CD4-positive, CD25-positive, alpha-beta regulatory T cell (primary cell): ENCODE results near the gene MAST4. TPM values are rescaled to one million over a fixed set of nuclear protein-coding genes. Genes with fewer than 3 reads are reported as not detected.

ENCODE experiments used
- ATAC-seq, 2 donors: fragments of 150-1000 bp; cut with Tn5 transposase; one replicate each; pipeline ENCODE4 v1.10.0; 2021; ENCODE audit warnings: low read depth in 2 of 2, moderate number of reproducible peaks in 2 of 2, moderate library complexity in 1 of 2
- DNase-seq, 3 donors: peaks; one replicate each; pipeline versions ENCODE4 v3.0.0 to v3.0.0-alpha.2; 2012 to 2022; ENCODE audit warnings: mixed read lengths in 1 of 3
- H3K27ac ChIP-seq: one replicate; pipeline ENCODE4 v1.7.0; 2013; ENCODE audit warnings: mild to moderate bottlenecking, low read length; ENCODE audit not compliant: insufficient read depth, poor library complexity, severe bottlenecking
- H3K27me3 ChIP-seq: one replicate; pipeline ENCODE4 v1.7.0; 2013; ENCODE audit warnings: low read length; ENCODE audit not compliant: control insufficient read depth, insufficient read depth
- H3K36me3 ChIP-seq: one replicate; pipeline ENCODE4 v1.7.0; 2013; ENCODE audit warnings: mild to moderate bottlenecking, low read length, moderate library complexity; ENCODE audit not compliant: control insufficient read depth, insufficient read depth
- H3K4me1 ChIP-seq: 2 replicates; pipeline ENCODE4 v1.7.0; 2013; ENCODE audit warnings: mild to moderate bottlenecking, low read length; ENCODE audit not compliant: insufficient read depth, control insufficient read depth, poor library complexity, severe bottlenecking
- H3K4me3 ChIP-seq: one replicate; pipeline ENCODE4 v1.7.0; 2013; ENCODE audit warnings: low read depth, mild to moderate bottlenecking, low read length, moderate library complexity
- H3K9me3 ChIP-seq, 2 experiments: 1 replicate in 1 of 2; 2 replicates in 1 of 2; pipeline ENCODE4 v1.7.0; 2013; ENCODE audit warnings: low read length in 2 of 2, mild to moderate bottlenecking in 1 of 2, moderate library complexity in 1 of 2; ENCODE audit not compliant: control insufficient read depth in 2 of 2
- H3K27ac Mint-ChIP-seq, 3 donors: one replicate each; pipeline ENCODE4 v1.8.0; 2020 to 2022; ENCODE audit warnings: mild to moderate bottlenecking in 3 of 3, mixed read lengths in 3 of 3, moderate library complexity in 2 of 3
- H3K27me3 Mint-ChIP-seq: one replicate; pipeline ENCODE4 v1.8.0; 2022; ENCODE audit warnings: mild to moderate bottlenecking, mixed read lengths
- H3K36me3 Mint-ChIP-seq: one replicate; pipeline ENCODE4 v1.8.0; 2020; ENCODE audit warnings: mixed read lengths
- H3K4me1 Mint-ChIP-seq, 4 donors: one replicate each; pipeline ENCODE4 v1.8.0; 2020 to 2022; ENCODE audit warnings: mixed read lengths in 4 of 4, mild to moderate bottlenecking in 1 of 4
- H3K4me3 Mint-ChIP-seq, 4 donors: one replicate each; pipeline ENCODE4 v1.8.0; 2020 to 2022; ENCODE audit warnings: mild to moderate bottlenecking in 4 of 4, mixed read lengths in 4 of 4, moderate library complexity in 3 of 4
- H3K9me3 Mint-ChIP-seq, 7 donors: one replicate each; pipeline ENCODE4 v1.8.0; 2020 to 2022; ENCODE audit warnings: mixed read lengths in 7 of 7, mild to moderate bottlenecking in 3 of 7, moderate library complexity in 2 of 7
- polyA plus RNA-seq, 4 donors: library from polyadenylated mRNA; unstranded; fragments of 300-500 nt; fragmentation: Illumina TruSeq; gene quantifications; one replicate each; pipeline ENCODE4 v1.2.3, GENCODE V29; 2021
- total RNA-seq: library from RNA; stranded (reverse); gene quantifications from one replicate; pipeline ENCODE4 v1.2.3, GENCODE V29; 2022

Gene MAST4
- total and polyA plus RNA-seq, 5 donors from 2014 or later = 11.7 to 54.1 (median 12.7) TPM

DNA sequence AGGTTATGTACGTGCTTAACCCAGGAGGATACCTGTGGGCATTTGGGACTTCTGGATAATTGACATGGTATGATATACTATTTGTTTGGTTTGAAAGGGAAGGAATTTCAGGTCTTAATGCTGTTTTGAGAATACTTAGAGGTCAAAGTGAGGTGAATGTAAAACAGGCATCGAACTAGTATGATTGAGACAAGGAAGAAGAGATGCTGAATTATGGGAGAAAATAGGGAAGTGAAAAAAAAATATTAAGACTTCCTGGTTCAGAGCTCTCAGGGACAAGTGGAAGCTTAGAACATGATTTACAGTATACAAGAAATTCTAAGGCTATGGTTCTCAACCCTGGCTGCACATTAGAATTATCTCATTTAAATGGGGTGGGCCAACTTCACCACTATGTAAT, 485.1 kb downstream of the MAST4 start:
- Histone ChIP-seq H3K36me3 (peaks cover 3% of the 10 kb centered on the region), H3K27me3 (no peaks in the 10 kb centered on the region), H3K27ac (no peak overlapping the region), H3K9me3 (no peaks in the 10 kb centered on the region), H3K4me1 (no peaks in the 10 kb centered on the region), H3K4me3 (no peak overlapping the region)
- Mint-ChIP-seq H3K4me1 (peaks cover 8 to 15% (median 11%) of the 10 kb centered on the region in 4 donors), H3K27me3 (no peaks in the 10 kb centered on the region), H3K36me3 (peaks cover 7% of the 10 kb centered on the region), H3K4me3 (no peak overlapping the region), H3K27ac (no peak overlapping the region), H3K9me3 (no peaks in the 10 kb centered on the region)
- ATAC-seq (no peak), DNase-seq (no peak)

DNA sequence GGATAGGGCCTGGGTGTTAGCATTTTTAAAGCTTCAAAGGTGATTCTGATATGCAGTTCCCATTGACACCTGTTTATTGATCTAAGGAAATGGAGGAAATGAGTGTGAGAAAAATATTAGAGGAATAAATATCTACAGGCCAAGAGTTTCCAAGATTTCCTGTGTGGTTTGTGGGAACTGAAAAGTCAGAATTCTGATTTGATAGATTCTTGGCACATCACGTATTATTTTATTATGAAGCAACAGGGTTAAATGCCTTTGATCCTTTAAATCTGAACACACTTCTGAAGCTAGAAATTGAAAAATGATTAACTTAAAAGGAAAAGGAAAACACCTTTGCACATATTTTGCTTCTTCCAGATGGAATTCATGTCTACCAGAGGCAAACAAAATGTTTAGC, 486.7 kb downstream of the MAST4 start:
- Mint-ChIP-seq H3K4me3 (no peak overlapping the region), H3K27ac (no peak overlapping the region), H3K36me3 (peaks cover 4% of the 10 kb centered on the region), H3K27me3 (no peaks in the 10 kb centered on the region), H3K9me3 (no peaks in the 10 kb centered on the region), H3K4me1 (peaks cover 5 to 19% (median 8%) of the 10 kb centered on the region in 4 donors)
- no peaks in the 10 kb centered on the region for H3K9me3 ChIP-seq
- DNase-seq (no peak), ATAC-seq (no peak)
- no peak overlapping the region for H3K4me3 ChIP-seq
- H3K27me3 ChIP-seq = no peaks in the 10 kb centered on the region
- peaks cover 3% of the 10 kb centered on the region for H3K36me3 ChIP-seq
- no peaks in the 10 kb centered on the region for H3K4me1 ChIP-seq
- H3K27ac ChIP-seq = no peak overlapping the region

DNA sequence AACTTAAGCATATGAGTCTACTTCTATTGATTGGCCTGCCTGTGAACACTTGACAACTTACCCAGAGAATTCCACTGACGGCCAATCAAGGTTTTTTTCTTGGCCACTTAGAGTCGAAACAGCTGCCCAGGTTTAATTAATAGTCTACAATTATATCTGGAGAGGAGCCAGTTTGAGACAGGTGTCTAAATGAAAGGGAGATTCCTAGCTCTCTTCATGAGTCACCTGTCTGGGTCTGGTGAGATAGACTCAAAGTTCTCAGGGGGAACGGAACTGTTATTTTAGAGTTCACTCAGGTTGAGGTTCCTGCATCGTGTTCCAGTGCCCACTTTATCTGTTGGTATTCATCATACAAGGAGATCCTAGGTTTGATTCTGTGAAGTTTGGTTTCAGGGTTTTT, 489.4 kb downstream of the MAST4 start:
- Mint-ChIP-seq H3K9me3 (no peaks in the 10 kb centered on the region), H3K27me3 (no peaks in the 10 kb centered on the region), H3K27ac (peak overlapping the region in 2 of 3 donors; percentile 29 to 72), H3K4me3 (no peak overlapping the region), H3K4me1 (peaks cover 5 to 17% (median 8%) of the 10 kb centered on the region in 4 donors), H3K36me3 (peaks cover 6% of the 10 kb centered on the region)
- Histone ChIP-seq H3K9me3 (no peaks in the 10 kb centered on the region), H3K4me1 (no peaks in the 10 kb centered on the region), H3K4me3 (no peak overlapping the region), H3K36me3 (peaks cover 5% of the 10 kb centered on the region), H3K27ac (no peak overlapping the region), H3K27me3 (no peaks in the 10 kb centered on the region)
- DNase-seq = no peak
- ATAC-seq = no peak

DNA sequence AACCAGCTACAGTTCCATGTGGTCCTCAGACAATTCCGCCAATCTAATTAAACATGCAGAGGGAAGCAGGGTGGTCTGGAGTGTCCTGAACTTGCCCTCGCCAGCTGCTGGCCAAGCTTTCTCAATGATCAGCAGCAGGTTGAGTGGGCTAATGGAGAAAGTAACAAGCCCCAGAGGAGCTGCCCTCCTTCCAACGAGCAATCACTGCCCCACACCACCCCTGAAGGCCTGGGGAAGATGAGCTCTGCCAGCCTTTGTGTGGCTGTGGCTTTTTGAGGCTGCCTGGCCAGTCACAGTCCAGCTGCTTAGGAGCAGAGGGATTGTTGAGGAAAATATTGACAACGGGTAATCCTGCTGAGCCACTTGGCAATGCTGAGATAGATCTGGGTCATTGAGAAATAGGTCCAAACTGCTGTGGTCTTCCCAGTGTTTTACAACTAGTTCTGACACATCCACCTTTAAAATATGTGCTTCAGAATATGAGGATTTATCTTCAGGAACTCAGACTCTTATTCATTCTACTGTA, 493.1 kb downstream of the MAST4 start:
- ATAC-seq (no peak), DNase-seq (no peak)
- H3K27ac Mint-ChIP-seq = no peak overlapping the region
- no peaks in the 10 kb centered on the region for H3K27me3 Mint-ChIP-seq
- no peak overlapping the region for H3K4me3 ChIP-seq
- no peaks in the 10 kb centered on the region for H3K9me3 Mint-ChIP-seq
- H3K36me3 ChIP-seq = peaks cover 20% of the 10 kb centered on the region
- H3K4me1 Mint-ChIP-seq = peaks cover 6 to 20% (median 10%) of the 10 kb centered on the region in 4 donors
- no peak overlapping the region for H3K27ac ChIP-seq
- H3K9me3 ChIP-seq = no peaks in the 10 kb centered on the region
- H3K27me3 ChIP-seq = no peaks in the 10 kb centered on the region
- peaks cover 16% of the 10 kb centered on the region for H3K36me3 Mint-ChIP-seq
- no peak overlapping the region for H3K4me3 Mint-ChIP-seq
- H3K4me1 ChIP-seq = no peaks in the 10 kb centered on the region

DNA sequence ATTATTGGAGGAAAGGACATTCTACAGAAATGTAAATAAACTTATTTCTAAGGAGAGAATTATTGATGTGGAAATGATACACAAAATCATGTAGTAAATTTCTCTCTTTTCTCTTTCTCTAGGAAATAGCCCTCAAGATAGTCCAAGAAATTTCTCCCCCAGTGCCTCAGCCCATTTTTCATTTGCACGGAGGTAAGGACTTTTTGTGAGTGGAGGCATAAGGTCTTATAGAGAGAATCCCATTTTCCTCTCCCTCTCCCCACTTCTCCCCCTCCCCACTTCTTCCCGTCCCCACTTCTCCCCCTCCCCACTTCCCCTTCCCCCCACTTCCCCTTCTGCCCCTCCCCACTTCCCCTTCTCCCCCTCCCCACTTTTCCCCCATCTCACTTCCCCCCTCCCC, 493.8 kb downstream of the MAST4 start:
- H3K9me3 ChIP-seq = no peaks in the 10 kb centered on the region
- no peaks in the 10 kb centered on the region for H3K27me3 Mint-ChIP-seq
- no peaks in the 10 kb centered on the region for H3K9me3 Mint-ChIP-seq
- no peak overlapping the region for H3K4me3 Mint-ChIP-seq
- no peak for DNase-seq
- H3K4me1 ChIP-seq = no peaks in the 10 kb centered on the region
- H3K27ac ChIP-seq = no peak overlapping the region
- H3K27ac Mint-ChIP-seq = no peak overlapping the region
- H3K36me3 Mint-ChIP-seq = peaks cover 20% of the 10 kb centered on the region
- peaks cover 25% of the 10 kb centered on the region for H3K36me3 ChIP-seq
- no peaks in the 10 kb centered on the region for H3K27me3 ChIP-seq
- H3K4me1 Mint-ChIP-seq = peaks cover 8 to 20% (median 13%) of the 10 kb centered on the region in 4 donors
- no peak overlapping the region for H3K4me3 ChIP-seq
- no peak for ATAC-seq

DNA sequence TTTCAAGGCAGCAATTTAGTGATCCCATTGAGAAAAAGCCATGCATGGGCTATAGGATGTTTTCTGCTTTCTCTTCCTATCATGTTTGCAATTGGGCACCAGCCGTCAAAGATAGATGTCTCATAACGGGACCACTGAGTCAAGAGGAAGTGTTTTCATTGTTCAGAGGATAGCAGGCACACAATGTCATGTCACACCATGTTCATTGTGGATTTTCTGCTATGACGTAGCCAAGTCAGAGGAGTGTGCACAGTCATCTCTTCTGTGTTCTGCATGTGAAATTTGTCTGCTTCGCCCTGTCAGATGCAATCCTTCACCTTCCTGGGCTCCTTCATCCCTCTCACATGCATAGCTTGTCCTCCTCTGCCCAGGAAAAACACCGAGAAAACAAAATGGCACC, 494.4 kb downstream of the MAST4 start:
- Histone ChIP-seq H3K4me3 (no peak overlapping the region), H3K27ac (no peak overlapping the region), H3K4me1 (no peaks in the 10 kb centered on the region), H3K9me3 (no peaks in the 10 kb centered on the region), H3K36me3 (peaks cover 24% of the 10 kb centered on the region), H3K27me3 (no peaks in the 10 kb centered on the region)
- no peaks in the 10 kb centered on the region for H3K9me3 Mint-ChIP-seq
- no peaks in the 10 kb centered on the region for H3K27me3 Mint-ChIP-seq
- ATAC-seq (no peak), DNase-seq (no peak)
- H3K36me3 Mint-ChIP-seq = peaks cover 17% of the 10 kb centered on the region
- no peak overlapping the region for H3K4me3 Mint-ChIP-seq
- H3K27ac Mint-ChIP-seq = no peak overlapping the region
- H3K4me1 Mint-ChIP-seq = peaks cover 7 to 16% (median 11%) of the 10 kb centered on the region in 4 donors

DNA sequence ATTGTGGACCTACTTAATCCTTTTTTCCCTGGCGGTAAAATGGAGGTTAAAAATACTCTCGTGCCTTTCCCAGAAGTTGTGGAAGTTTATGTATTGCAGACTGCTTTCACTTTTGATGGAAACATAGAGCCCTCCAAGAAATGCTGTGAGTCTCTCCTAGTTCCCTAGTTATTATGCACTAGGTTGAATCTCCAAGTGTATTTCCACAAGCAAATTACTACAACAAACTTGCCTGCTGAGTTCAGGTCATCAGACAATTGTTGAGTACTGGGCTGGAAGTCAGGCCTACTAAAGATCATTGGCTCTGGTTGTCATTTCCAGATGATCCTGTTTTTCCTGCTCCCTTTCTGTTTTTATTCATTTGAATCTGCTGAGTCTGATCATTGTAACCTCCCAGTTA, 496.3 kb downstream of the MAST4 start:
- no peak for ATAC-seq
- H3K36me3 ChIP-seq = peaks cover 29% of the 10 kb centered on the region
- DNase-seq = no peak
- H3K27me3 ChIP-seq = no peaks in the 10 kb centered on the region
- no peak overlapping the region for H3K4me3 ChIP-seq
- Mint-ChIP-seq H3K4me3 (no peak overlapping the region), H3K27me3 (no peaks in the 10 kb centered on the region), H3K4me1 (peaks cover 4 to 12% (median 8%) of the 10 kb centered on the region in 4 donors), H3K27ac (no peak overlapping the region), H3K36me3 (peaks cover 24% of the 10 kb centered on the region), H3K9me3 (no peaks in the 10 kb centered on the region)
- no peaks in the 10 kb centered on the region for H3K4me1 ChIP-seq
- H3K9me3 ChIP-seq = no peaks in the 10 kb centered on the region
- H3K27ac ChIP-seq = no peak overlapping the region

DNA sequence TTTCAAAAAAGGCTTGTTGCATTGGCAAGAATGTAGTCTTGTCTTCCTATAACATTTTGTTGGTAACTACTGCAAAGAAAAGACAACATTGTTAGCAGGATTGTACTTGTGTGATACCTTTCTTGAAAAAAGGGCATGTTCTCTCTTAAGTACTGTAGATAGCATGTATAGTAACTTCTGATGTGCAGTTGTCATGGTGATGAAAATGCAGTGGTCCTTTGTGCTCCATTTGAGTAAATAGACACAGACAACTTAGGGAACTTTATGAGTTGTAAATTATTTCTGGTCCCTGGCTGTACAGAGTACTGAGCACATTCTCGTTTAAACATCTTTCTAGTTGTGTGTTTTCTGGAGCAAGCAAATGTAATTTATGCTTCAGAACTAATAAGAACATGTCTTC, 497.1 kb downstream of the MAST4 start:
- no peak overlapping the region for H3K27ac ChIP-seq
- Mint-ChIP-seq H3K36me3 (peaks cover 24% of the 10 kb centered on the region), H3K27me3 (no peaks in the 10 kb centered on the region), H3K4me1 (peaks cover 4 to 12% (median 8%) of the 10 kb centered on the region in 4 donors), H3K4me3 (no peak overlapping the region), H3K27ac (peak overlapping the region in 1 of 3 donors; percentile 12), H3K9me3 (no peaks in the 10 kb centered on the region)
- peaks cover 29% of the 10 kb centered on the region for H3K36me3 ChIP-seq
- ATAC-seq (no peak), DNase-seq (no peak)
- H3K4me3 ChIP-seq = no peak overlapping the region
- H3K4me1 ChIP-seq = no peaks in the 10 kb centered on the region
- H3K27me3 ChIP-seq = no peaks in the 10 kb centered on the region
- H3K9me3 ChIP-seq = no peaks in the 10 kb centered on the region
